Keratinocyte (primary cell): ENCODE measurements around the gene ZBTB24. TPM values are rescaled to one million over a fixed set of nuclear protein-coding genes. Genes with fewer than 3 reads are reported as not detected.

Experiments
- DNase-seq: peaks from one replicate; pipeline ENCODE4 v3.0.0-alpha.2; 2011; ENCODE audit warnings: low read depth, missing footprints, low spot score
- FAIRE-seq: peaks from 2 replicates; lab custom pipeline; 2011; peaks lifted over from hg19 to GRCh38; lab: Jason Lieb, UNC
- H2AFZ ChIP-seq: 2 replicates; pipeline ENCODE4 v1.6.0; 2012; ENCODE audit warnings: low read length, control low read depth, inconsistent platforms; ENCODE audit not compliant: control insufficient read depth
- H3K27ac ChIP-seq: 2 replicates; pipeline ENCODE4 v1.5.1; 2011; ENCODE audit warnings: low read length; ENCODE audit not compliant: control insufficient read depth, insufficient read depth
- H3K27me3 ChIP-seq: 3 replicates; pipeline ENCODE4 v1.6.0; 2011; ENCODE audit warnings: low read length; ENCODE audit not compliant: control insufficient read depth, insufficient read depth; ENCODE audit errors: extremely low read depth
- H3K36me3 ChIP-seq, 2 experiments: 2 replicates in 1 of 2; 3 replicates in 1 of 2; pipeline ENCODE4 v1.5.1; 2011; ENCODE audit warnings: low read length in 2 of 2, mild to moderate bottlenecking in 1 of 2; ENCODE audit not compliant: control insufficient read depth in 2 of 2, insufficient read depth in 2 of 2; ENCODE audit errors: extremely low read depth in 1 of 2
- H3K4me1 ChIP-seq: 3 replicates; pipeline ENCODE4 v1.5.1; 2011; ENCODE audit warnings: low read length; ENCODE audit not compliant: control insufficient read depth, insufficient read depth; ENCODE audit errors: extremely low read depth
- H3K4me2 ChIP-seq: 3 replicates; pipeline ENCODE4 v1.6.0; 2011; ENCODE audit warnings: low read depth, low read length; ENCODE audit not compliant: control insufficient read depth, insufficient read depth; ENCODE audit errors: extremely low read depth
- H3K4me3 ChIP-seq, 3 experiments: fragments of 200-600 bp in 1 of 3; sonication (generic) in 1 of 3; 2 replicates in 2 of 3; 3 replicates in 1 of 3; pipeline ENCODE4 v1.5.1; 2011 to 2016; ENCODE audit warnings: low read length in 3 of 3, mild to moderate bottlenecking in 3 of 3, control low read depth in 2 of 3, inconsistent platforms in 1 of 3, low read depth in 1 of 3, mixed read lengths in 1 of 3, mixed run types in 1 of 3, moderate library complexity in 1 of 3; ENCODE audit not compliant: control insufficient read depth in 2 of 3, insufficient read depth in 2 of 3; ENCODE audit errors: extremely low read depth in 1 of 3
- H3K79me2 ChIP-seq: 2 replicates; pipeline ENCODE4 v1.6.0; 2012; ENCODE audit warnings: low read length; ENCODE audit not compliant: control insufficient read depth, insufficient read depth
- H3K9ac ChIP-seq: 3 replicates; pipeline ENCODE4 v1.6.0; 2011; ENCODE audit warnings: low read length; ENCODE audit not compliant: control insufficient read depth, insufficient read depth; ENCODE audit errors: extremely low read depth
- H3K9me1 ChIP-seq: 3 replicates; pipeline ENCODE4 v1.6.0; 2011; ENCODE audit warnings: low read length; ENCODE audit not compliant: control insufficient read depth, insufficient read depth; ENCODE audit errors: extremely low read depth
- H3K9me3 ChIP-seq: 2 replicates; pipeline ENCODE4 v1.5.1; 2012; ENCODE audit warnings: low read depth, low read length; ENCODE audit not compliant: control insufficient read depth
- H4K20me1 ChIP-seq: 3 replicates; pipeline ENCODE4 v1.6.0; 2011; ENCODE audit warnings: low read length; ENCODE audit not compliant: control insufficient read depth, insufficient read depth; ENCODE audit errors: extremely low read depth
- CTCF ChIP-seq, 3 experiments: IDR thresholded peaks in 1 of 3; conservative IDR thresholded peaks in 1 of 3; optimal IDR thresholded peaks in 1 of 3; 2 replicates in 2 of 3; 3 replicates in 1 of 3; pipeline versions ENCODE3 to v1.5.1; 2011; ENCODE audit warnings: low read length in 3 of 3, mild to moderate bottlenecking in 3 of 3, moderate library complexity in 2 of 3, control low read depth in 1 of 3, inconsistent platforms in 1 of 3; ENCODE audit not compliant: insufficient read depth in 2 of 3; ENCODE audit errors: extremely low read depth in 1 of 3
- EZH2 ChIP-seq: IDR thresholded peaks from one replicate; pipeline ENCODE4 v1.6.1; 2012; ENCODE audit warnings: inconsistent platforms, mild to moderate bottlenecking, low read length, moderate library complexity
- dilution Hi-C: fragments of 300-500 bp; cut with MboI; formaldehyde crosslinking; loops from one replicate; pipeline ENCODE4 v1.7.0; 2020; ENCODE audit warnings: low sequenced_read_pairs; ENCODE audit not compliant: extremely low pct_ligation_motif_present
- polyA plus RNA-seq, 5 experiments: library from polyadenylated mRNA; depleted of rRNA in 3 of 5; stranded (reverse) in 3 of 5; stranded (forward) in 1 of 5; unstranded in 1 of 5; fragments of >200 nt; gene quantifications; 1 replicate in 1 of 5; 2 replicates in 3 of 5; 3 replicates in 1 of 5; pipeline versions ENCODE4 v1.2.1 to v1.2.3, GENCODE V29; 2011 to 2012; ENCODE audit warnings: missing spikeins in 2 of 5, low read depth in 1 of 5, low replicate concordance in 1 of 5

Gene ZBTB24
- polyA plus RNA-seq, 1 donor (not counting 4 experiments of a cell fraction or from before 2014, with no cell fraction given): 4.6 TPM

GRCh38 chr6:109460161-109460829 is 22.7 kb downstream of the ZBTB24 start:
- Histone ChIP-seq H3K9ac (no peak overlapping the region), H3K79me2 (no peaks in the 10 kb centered on the region), H3K4me3 (no peak overlapping the region), H4K20me1 (no peaks in the 10 kb centered on the region), H2AFZ (no peak overlapping the region), H3K4me1 (peaks cover 27% of the 10 kb centered on the region), H3K9me3 (no peaks in the 10 kb centered on the region), H3K4me2 (no peak overlapping the region), H3K9me1 (no peaks in the 10 kb centered on the region), H3K27me3 (no peaks in the 10 kb centered on the region), H3K36me3 (no peaks in the 10 kb centered on the region), H3K27ac (no peak overlapping the region)
- dilution Hi-C loops: no loop called here
- TF ChIP-seq EZH2: no peak
- TF ChIP-seq CTCF (optimal IDR thresholded peaks at IDR 0.05 in 1 of 3, IDR thresholded peaks at IDR 0.05 in 1 of 3, conservative IDR thresholded peaks at IDR 0.05 in 1 of 3; ENCODE audit: extremely low read depth in 1 of 3, insufficient read depth in 2 of 3, low read length in 3 of 3): no peak
- no peak for FAIRE-seq
- no peak for DNase-seq

- Histone ChIP-seq H4K20me1 (no peaks in the 10 kb centered on the region), H3K27me3 (no peaks in the 10 kb centered on the region), H3K79me2 (peaks cover 2% of the 10 kb centered on the region), H3K9me1 (no peaks in the 10 kb centered on the region), H3K9me3 (no peaks in the 10 kb centered on the region), H3K4me2 (no peak overlapping the region), H3K4me1 (peaks cover 30% of the 10 kb centered on the region), H3K4me3 (no peak overlapping the region), H2AFZ (no peak overlapping the region), H3K36me3 (no peaks in the 10 kb centered on the region), H3K9ac (no peak overlapping the region), H3K27ac (no peak overlapping the region)
- dilution Hi-C loops: no loop called here
- DNase-seq (no peak), FAIRE-seq (no peak)
- TF ChIP-seq EZH2 (no peak), CTCF (optimal IDR thresholded peaks at IDR 0.05 in 1 of 3, IDR thresholded peaks at IDR 0.05 in 1 of 3, conservative IDR thresholded peaks at IDR 0.05 in 1 of 3; ENCODE audit: extremely low read depth in 1 of 3, insufficient read depth in 2 of 3, low read length in 3 of 3) (no peak)
Observed at GRCh38 chr6:109458774-109459531, 24.1 kb downstream of the ZBTB24 start.
